ENCODE results near the gene ATP6V0D1.

The ATP6V0D1 gene

GRCh38 chr16:67392301-67393059 is 88.5 kb downstream of the ATP6V0D1 start:
- DNase-seq (ENCODE audit: low spot score): no peak

GRCh38 chr16:67391424-67392300 is 89.3 kb downstream of the ATP6V0D1 start:
- DNase-seq (ENCODE audit: low spot score): no peak

GRCh38 chr16:67390816-67391423 is 90.0 kb downstream of the ATP6V0D1 start:
- no peak for DNase-seq (ENCODE audit: low spot score)

- DNase-seq (ENCODE audit: low spot score): no peak
These were observed 90.8 kb downstream of the ATP6V0D1 start for GRCh38 chr16:67389911-67390815.

- no peak for DNase-seq (ENCODE audit: low spot score)
These were observed 92.4 kb downstream of the ATP6V0D1 start for GRCh38 chr16:67388591-67388990.

- no peak for DNase-seq (ENCODE audit: low spot score)
These were observed 92.8 kb downstream of the ATP6V0D1 start for GRCh38 chr16:67388191-67388590.
